H9 (cell line): Measurements from ENCODE around the gene CAMSAP2. TPM values are rescaled to one million over a fixed set of nuclear protein-coding genes. Genes with fewer than 3 reads are reported as not detected.
A peak's percentile ranks its signal among the peaks of the same experiment; 100 is the strongest.

Experiments used
- DNase-seq: peaks from one replicate; pipeline ENCODE4 v3.0.0-alpha.2; 2017
- H2AFZ ChIP-seq: one replicate; pipeline ENCODE4 v1.6.1; 2013; ENCODE audit warnings: mild to moderate bottlenecking, low read length, control low read depth, moderate library complexity
- H2AK5ac ChIP-seq: 2 replicates; pipeline ENCODE4 v1.6.1; 2013; ENCODE audit warnings: low read length, control low read depth, mixed read lengths; ENCODE audit not compliant: insufficient read length
- H2BK120ac ChIP-seq: one replicate; pipeline ENCODE4 v1.6.1; 2013; ENCODE audit warnings: low read depth, mild to moderate bottlenecking, low read length, control low read depth, inconsistent platforms; ENCODE audit not compliant: poor library complexity, severe bottlenecking
- H2BK12ac ChIP-seq: 2 replicates; pipeline ENCODE4 v1.6.1; 2013; ENCODE audit warnings: low read length, control low read depth, mixed read lengths, low read depth; ENCODE audit not compliant: insufficient read length
- H2BK15ac ChIP-seq: 2 replicates; pipeline ENCODE4 v1.6.1; 2013; ENCODE audit warnings: low read depth, low read length, control low read depth
- H2BK20ac ChIP-seq: one replicate; pipeline ENCODE4 v1.6.1; 2013; ENCODE audit warnings: low read depth, mild to moderate bottlenecking, low read length, control low read depth, inconsistent platforms; ENCODE audit not compliant: poor library complexity, severe bottlenecking
- H2BK5ac ChIP-seq: 2 replicates; pipeline ENCODE4 v1.6.1; 2013; ENCODE audit warnings: low read length, control low read depth, mixed read lengths; ENCODE audit not compliant: insufficient read length
- H3K14ac ChIP-seq: 2 replicates; pipeline ENCODE4 v1.6.1; 2013; ENCODE audit warnings: low read length, control low read depth; ENCODE audit not compliant: insufficient read depth
- H3K18ac ChIP-seq: 2 replicates; pipeline ENCODE4 v1.6.1; 2013; ENCODE audit warnings: low read depth, mild to moderate bottlenecking, mixed read lengths, low read length, control low read depth; ENCODE audit not compliant: insufficient read length
- H3K23ac ChIP-seq: 2 replicates; pipeline ENCODE4 v1.6.1; 2013; ENCODE audit warnings: low read length, control low read depth, mixed read lengths, low read depth; ENCODE audit not compliant: insufficient read length
- H3K23me2 ChIP-seq: 2 replicates; pipeline ENCODE4 v1.6.1; 2013; ENCODE audit warnings: low read depth, mild to moderate bottlenecking, mixed read lengths, low read length, control low read depth; ENCODE audit not compliant: insufficient read length, poor library complexity, severe bottlenecking
- H3K27ac ChIP-seq: 2 replicates; pipeline ENCODE4 v1.5.1; 2013; ENCODE audit warnings: low read length, control low read depth, mixed read lengths, low read depth; ENCODE audit not compliant: insufficient read length
- H3K27me3 ChIP-seq: 2 replicates; pipeline ENCODE4 v1.6.1; 2013; ENCODE audit warnings: low read length, control low read depth, inconsistent platforms; ENCODE audit not compliant: insufficient read depth
- H3K4ac ChIP-seq: 2 replicates; pipeline ENCODE4 v1.6.1; 2013; ENCODE audit warnings: low read depth, mild to moderate bottlenecking, control low read depth, inconsistent platforms, low read length, moderate library complexity
- H3K4me1 ChIP-seq: 2 replicates; pipeline ENCODE4 v1.6.1; 2013; ENCODE audit warnings: low read length, control low read depth, inconsistent platforms; ENCODE audit not compliant: insufficient read depth
- H3K4me2 ChIP-seq: 2 replicates; pipeline ENCODE4 v1.6.1; 2013; ENCODE audit warnings: low read length, control low read depth, mixed read lengths; ENCODE audit not compliant: insufficient read length, insufficient read depth
- H3K56ac ChIP-seq: 2 replicates; pipeline ENCODE4 v1.6.1; 2013; ENCODE audit warnings: low read depth, mild to moderate bottlenecking, mixed read lengths, low read length, control low read depth; ENCODE audit not compliant: insufficient read length
- H3K79me1 ChIP-seq: 2 replicates; pipeline ENCODE4 v1.6.1; 2013; ENCODE audit warnings: low read depth, mild to moderate bottlenecking, moderate library complexity, low read length, control low read depth, inconsistent platforms; ENCODE audit not compliant: insufficient read depth, poor library complexity, severe bottlenecking
- H3K79me2 ChIP-seq: 2 replicates; pipeline ENCODE4 v1.6.1; 2013; ENCODE audit warnings: low read length, control low read depth, inconsistent platforms; ENCODE audit not compliant: insufficient read depth
- H3K9ac ChIP-seq: 2 replicates; pipeline ENCODE4 v1.6.1; 2013; ENCODE audit warnings: low read length, control low read depth, mixed read lengths; ENCODE audit not compliant: insufficient read length; ENCODE audit errors: extremely low read depth
- H3K9me3 ChIP-seq: one replicate; pipeline ENCODE4 v1.6.1; 2013; ENCODE audit warnings: low read depth, low read length, inconsistent platforms; ENCODE audit not compliant: control insufficient read depth
- H3T11ph ChIP-seq: one replicate; pipeline ENCODE4 v1.6.1; 2013; ENCODE audit warnings: mild to moderate bottlenecking, low read length, control low read depth, inconsistent platforms
- H4K20me1 ChIP-seq: one replicate; pipeline ENCODE4 v1.6.1; 2013; ENCODE audit not compliant: control insufficient read depth, insufficient read length, insufficient read depth
- H4K5ac ChIP-seq: 2 replicates; pipeline ENCODE4 v1.6.1; 2013; ENCODE audit warnings: low read depth, mild to moderate bottlenecking, mixed read lengths, low read length, control low read depth; ENCODE audit not compliant: insufficient read length
- H4K8ac ChIP-seq: replicated peaks from 2 replicates; pipeline ENCODE4 v1.6.1; 2013; ENCODE audit warnings: low read length, control low read depth, mixed read lengths, low read depth; ENCODE audit not compliant: insufficient read length
- H4K91ac ChIP-seq: 2 replicates; pipeline ENCODE4 v1.6.1; 2013; ENCODE audit warnings: low read depth, mild to moderate bottlenecking, moderate library complexity, mixed read lengths, low read length, control low read depth; ENCODE audit not compliant: insufficient read length
- H3K27ac Mint-ChIP-seq, 3 experiments: 2 replicates in 2 of 3; 3 replicates in 1 of 3; pipeline ENCODE4 v1.8.0; 2020 to 2021; ENCODE audit warnings: mixed read lengths in 3 of 3, mild to moderate bottlenecking in 1 of 3, moderate library complexity in 1 of 3
- H3K27me3 Mint-ChIP-seq: 2 replicates; pipeline ENCODE4 v1.8.0; 2021; ENCODE audit warnings: low read depth, mild to moderate bottlenecking, moderate library complexity, mixed read lengths
- H3K36me3 Mint-ChIP-seq, 3 experiments: 2 replicates in 2 of 3; 3 replicates in 1 of 3; pipeline ENCODE4 v1.8.0; 2020 to 2021; ENCODE audit warnings: low read depth in 3 of 3, mixed read lengths in 3 of 3; ENCODE audit not compliant: insufficient read depth in 1 of 3
- H3K4me1 Mint-ChIP-seq, 2 experiments: 2 replicates each; pipeline ENCODE4 v1.8.0; 2020; ENCODE audit warnings: mixed read lengths in 2 of 2
- H3K4me3 Mint-ChIP-seq, 2 experiments: 2 replicates in 1 of 2; 3 replicates in 1 of 2; pipeline ENCODE4 v1.8.0; 2020 to 2021; ENCODE audit warnings: mild to moderate bottlenecking in 2 of 2, mixed read lengths in 2 of 2, moderate library complexity in 1 of 2
- H3K9me3 Mint-ChIP-seq, 2 experiments: 2 replicates in 1 of 2; 3 replicates in 1 of 2; pipeline ENCODE4 v1.8.0; 2020; ENCODE audit warnings: mild to moderate bottlenecking in 2 of 2, mixed read lengths in 2 of 2, moderate library complexity in 1 of 2
- CTCF ChIP-seq: fragments of 200-600 bp; sonication (generic); conservative IDR thresholded peaks from 3 replicates; pipeline ENCODE4 v1.8.0; 2021; ENCODE audit warnings: antibody characterized with exemption, mild to moderate bottlenecking
- WGBS: extraction: QIAGEN DNeasy Blood & Tissue Kit; methylation state at CpG from one replicate; pipeline ENCODE4 v1.1.7; 2013; ENCODE audit warnings: missing lambda C conversion rate, low lambda C conversion rate, mixed read lengths; ENCODE audit not compliant: insufficient read length; ENCODE audit errors: extremely low coverage; 5-methylcytosine and 5-hydroxymethylcytosine counted together
- total RNA-seq: library from RNA; stranded (reverse); gene quantifications from 2 replicates; pipeline ENCODE4 v1.2.1, GENCODE V29; 2021

CAMSAP2 gene
- total RNA-seq, 1 experiment from 2014 or later, result 33.7 TPM

- Histone ChIP-seq H3K14ac (no peak overlapping the region), H3K18ac (no peak overlapping the region), H3K4ac (no peak overlapping the region), H2BK15ac (no peak overlapping the region), H2BK5ac (no peak overlapping the region), H3K27ac (no peak overlapping the region), H4K8ac (no peak overlapping the region), H3K79me2 (peaks cover 22% of the 10 kb centered on the region; the same call in 1 of the 2 replicates), H3K9me3 (no peaks in the 10 kb centered on the region), H3K9ac (no peak overlapping the region), H3K4me1 (peaks cover 18% of the 10 kb centered on the region; the same call in 1 of the 2 replicates), H3K4me2 (no peak overlapping the region), H4K20me1 (peaks cover 2% of the 10 kb centered on the region), H4K5ac (no peak overlapping the region), H3K23me2 (peaks cover 12% of the 10 kb centered on the region), H2BK12ac (no peak overlapping the region), H2BK20ac (no peak overlapping the region), H3K27me3 (no peaks in the 10 kb centered on the region), H3T11ph (no peak overlapping the region), H2AK5ac (no peak overlapping the region), H4K91ac (no peak overlapping the region), H2AFZ (no peak overlapping the region), H2BK120ac (no peak overlapping the region), H3K56ac (no peak overlapping the region), H3K23ac (no peak overlapping the region), H3K79me1 (peaks cover 7% of the 10 kb centered on the region)
- Mint-ChIP-seq H3K9me3 (no peaks in the 10 kb centered on the region; a peak in 1 of 5 replicates), H3K4me1 (peaks cover 48 to 55% of the 10 kb centered on the region in 2 experiments), H3K4me3 (no peak overlapping the region), H3K27ac (peak overlapping the region in 1 of 3 experiments; percentile 44; a peak in 1 of 7 replicates), H3K36me3 (peaks cover 26 to 44% (median 43%) of the 10 kb centered on the region in 3 experiments; a peak in 6 of 7 replicates), H3K27me3 (no peaks in the 10 kb centered on the region)
- no peak for DNase-seq
- WGBS, result no CpG with 5 or more reads among the region's 5 CpGs
- no peak for TF ChIP-seq CTCF
Observed at GRCh38 chr1:200897259-200897658, 158.6 kb downstream of the CAMSAP2 start.
